Measurements from ENCODE around the gene ARHGAP15.

ARHGAP15 gene

GRCh38 chr2:143525402-143525860, 396.2 kb downstream of the ARHGAP15 start:
- no peak for TF ChIP-seq CTCF (conservative IDR thresholded peaks at IDR 0.05)
- no peak overlapping the region for H3K27ac ChIP-seq

- no peak for TF ChIP-seq CTCF (conservative IDR thresholded peaks at IDR 0.05)
Measured at GRCh38 chr2:143526498-143526897, 397.3 kb downstream of the ARHGAP15 start.

GRCh38 chr2:143528021-143528420, 398.8 kb downstream of the ARHGAP15 start:
- TF ChIP-seq CTCF (conservative IDR thresholded peaks at IDR 0.05) = no peak
- no peak overlapping the region for H3K27ac ChIP-seq

More at GRCh38 chr2:143526498-143526897, 397.3 kb downstream of the ARHGAP15 start:
- no peak overlapping the region for H3K27ac ChIP-seq

- TF ChIP-seq CTCF (conservative IDR thresholded peaks at IDR 0.05) = no peak
- no peak overlapping the region for H3K27ac ChIP-seq
Measured at GRCh38 chr2:143529118-143529720, 400.0 kb downstream of the ARHGAP15 start.

GRCh38 chr2:143530758-143531157, 401.5 kb downstream of the ARHGAP15 start:
- no peak for TF ChIP-seq CTCF (conservative IDR thresholded peaks at IDR 0.05)
- H3K27ac ChIP-seq = no peak overlapping the region

GRCh38 chr2:143532061-143532460, 402.8 kb downstream of the ARHGAP15 start:
- no peak for TF ChIP-seq CTCF (conservative IDR thresholded peaks at IDR 0.05)

GRCh38 chr2:143533846-143534245, 404.6 kb downstream of the ARHGAP15 start:
- H3K27ac ChIP-seq = no peak overlapping the region
- no peak for TF ChIP-seq CTCF (conservative IDR thresholded peaks at IDR 0.05)

More at GRCh38 chr2:143532061-143532460, 402.8 kb downstream of the ARHGAP15 start:
- H3K27ac ChIP-seq = no peak overlapping the region
